Activated CD4-positive, alpha-beta T cell treated with anti-CD3 and anti-CD28 coated beads for 1 hour (primary cell): ENCODE data around the gene SLC25A33.
A peak's percentile ranks its signal among the peaks of the same experiment; 100 is the strongest.
"Not testable (repeated sequence)": the region's sequence is repeated elsewhere in the genome, so short reads cannot be mapped to it uniquely, and the experiment has no call there.

ENCODE experiments used
- DNase-seq: peaks from one replicate; pipeline ENCODE4 v3.0.0-alpha.2; 2020

SLC25A33 gene

DNA sequence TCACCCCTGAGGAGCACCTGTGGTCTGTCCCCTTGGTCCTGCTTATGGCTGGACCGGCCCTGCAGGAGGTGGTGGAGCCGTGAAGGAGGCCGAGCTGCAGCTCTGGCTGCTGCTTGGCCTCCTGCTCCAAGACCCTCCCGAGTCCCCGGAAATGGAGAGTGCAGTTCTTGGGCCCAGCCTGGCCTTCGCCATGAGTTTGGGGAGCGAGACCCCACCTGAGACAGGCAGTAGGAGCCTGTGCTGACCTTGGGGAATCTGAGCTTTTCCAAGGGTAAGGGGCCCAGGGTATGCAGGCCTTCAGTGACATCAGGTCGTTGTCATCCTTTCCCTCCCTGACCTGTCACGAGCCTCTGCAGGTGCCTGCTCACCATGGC lies 63.5 kb downstream of the SLC25A33 start:
- DNase-seq, result no peak

DNA sequence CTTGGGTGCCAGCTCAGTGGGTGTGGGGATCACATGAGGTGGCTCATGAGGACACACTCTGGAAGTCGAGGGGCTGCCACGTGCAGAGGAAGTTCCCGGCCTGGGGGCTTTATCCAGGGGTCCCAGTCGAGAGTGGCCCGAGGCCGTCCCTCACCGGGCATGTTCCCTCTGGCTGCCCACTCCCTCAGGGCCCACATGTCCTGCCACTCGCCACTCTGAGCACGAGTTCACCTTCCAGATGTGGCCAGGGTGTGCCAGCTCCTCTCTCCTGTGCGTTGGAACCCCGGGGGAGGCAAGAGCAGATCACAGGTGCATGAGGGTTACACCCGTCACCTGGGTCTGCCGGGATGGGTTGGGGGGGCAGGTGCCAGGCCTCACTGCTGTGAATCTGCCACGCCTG lies 64.0 kb downstream of the SLC25A33 start:
- no peak for DNase-seq

DNA sequence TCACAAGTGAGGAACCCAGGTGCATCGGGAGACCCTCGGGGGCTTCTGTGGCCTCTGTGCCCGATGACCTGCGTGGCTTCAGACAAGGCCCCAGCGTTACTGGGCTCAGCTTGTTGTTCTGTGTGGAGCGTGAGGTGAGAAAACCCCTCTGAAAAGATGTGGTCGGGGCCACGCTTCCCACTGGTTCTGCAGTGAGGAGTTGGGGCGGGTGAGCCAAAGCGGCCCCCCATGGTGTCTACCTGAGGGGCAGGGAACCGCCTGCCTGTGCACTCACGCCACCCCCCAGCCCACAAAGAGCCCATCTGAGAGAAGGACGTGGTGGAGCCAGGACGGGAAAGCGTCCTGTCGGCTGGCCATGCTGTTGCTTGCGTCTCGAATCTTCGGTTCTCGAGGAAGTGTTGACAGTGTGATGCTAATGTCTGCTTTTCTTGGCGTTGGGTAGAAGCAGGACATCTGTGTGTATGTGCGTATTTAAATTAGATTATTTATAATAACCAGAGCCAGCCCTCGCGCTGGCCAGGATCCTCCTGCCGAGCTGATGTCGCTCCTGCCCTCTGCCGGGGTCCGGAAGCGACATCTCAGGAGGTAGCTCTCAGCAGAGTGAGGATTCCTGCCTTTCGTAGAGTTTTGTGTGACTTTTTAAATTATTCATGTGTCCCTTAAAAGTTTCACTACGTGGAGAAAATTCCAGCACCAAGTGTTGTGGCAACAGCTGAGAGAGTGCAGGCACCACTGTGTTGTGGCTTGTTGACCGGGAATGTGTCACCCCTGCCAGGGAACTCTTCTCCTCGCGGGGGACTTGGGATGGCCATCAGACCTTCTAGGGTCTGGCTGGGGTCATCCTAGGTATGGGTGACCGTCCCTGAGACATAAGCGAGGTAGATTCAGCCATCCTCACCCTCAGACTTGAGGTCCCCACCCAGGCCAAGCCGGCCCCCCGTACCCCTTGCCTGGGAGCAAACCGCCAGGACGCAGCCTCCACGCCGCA lies 64.8 kb downstream of the SLC25A33 start:
- no peak for DNase-seq

GRCh38 chr1:9604836-9605235 lies 65.6 kb downstream of the SLC25A33 start:
- no peak for DNase-seq

GRCh38 chr1:9605946-9606455 lies 66.7 kb downstream of the SLC25A33 start:
- no peak for DNase-seq

DNA sequence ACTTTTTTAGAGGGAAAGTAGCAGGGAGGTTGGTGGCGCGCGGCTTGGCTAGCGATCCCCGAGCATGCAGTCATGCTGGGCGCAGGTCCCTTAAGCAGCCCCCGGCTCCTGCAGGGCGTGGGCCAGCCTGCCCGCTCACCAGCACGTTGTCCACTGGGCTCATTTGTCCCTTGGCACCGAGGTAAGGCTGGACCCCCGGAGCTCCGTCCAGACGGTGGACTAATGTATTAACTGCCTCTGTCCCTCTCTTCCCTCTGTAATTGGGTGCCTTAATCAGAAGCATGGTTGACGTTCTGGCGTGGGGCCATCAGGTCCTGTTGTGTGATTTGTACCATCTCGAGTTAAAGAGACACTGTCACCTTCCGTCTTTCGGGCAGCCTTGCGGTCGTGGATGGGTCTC lies 67.2 kb downstream of the SLC25A33 start:
- no peak for DNase-seq

- no peak for DNase-seq
Measured at GRCh38 chr1:9606948-9607347, 67.7 kb downstream of the SLC25A33 start.

GRCh38 chr1:9607352-9607751 lies 68.1 kb downstream of the SLC25A33 start:
- DNase-seq, result no peak

- no peak for DNase-seq
Measured at GRCh38 chr1:9609998-9610397, 70.7 kb downstream of the SLC25A33 start.

DNA sequence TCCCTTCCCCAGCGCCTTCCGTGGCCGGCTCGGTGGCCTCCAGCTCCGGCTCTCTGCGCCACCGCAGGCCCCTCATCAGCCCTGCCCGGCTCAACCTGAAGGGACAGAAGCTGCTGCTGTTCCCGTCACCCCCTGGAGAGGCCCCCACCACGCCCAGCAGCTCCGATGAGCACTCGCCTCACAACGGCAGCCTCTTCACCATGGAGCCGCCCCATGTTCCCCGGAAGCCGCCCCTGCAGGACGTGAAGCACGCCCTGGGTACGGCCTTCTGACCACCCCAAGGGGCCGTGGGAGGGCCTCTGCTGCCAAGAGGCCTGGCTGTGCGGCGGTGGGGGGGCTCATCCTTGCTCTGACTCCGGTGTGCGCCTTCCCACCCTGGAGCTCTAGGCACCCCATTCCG lies 71.3 kb downstream of the SLC25A33 start:
- DNase-seq, result no peak

GRCh38 chr1:9611716-9612115 lies 72.5 kb downstream of the SLC25A33 start:
- no peak for DNase-seq

DNA sequence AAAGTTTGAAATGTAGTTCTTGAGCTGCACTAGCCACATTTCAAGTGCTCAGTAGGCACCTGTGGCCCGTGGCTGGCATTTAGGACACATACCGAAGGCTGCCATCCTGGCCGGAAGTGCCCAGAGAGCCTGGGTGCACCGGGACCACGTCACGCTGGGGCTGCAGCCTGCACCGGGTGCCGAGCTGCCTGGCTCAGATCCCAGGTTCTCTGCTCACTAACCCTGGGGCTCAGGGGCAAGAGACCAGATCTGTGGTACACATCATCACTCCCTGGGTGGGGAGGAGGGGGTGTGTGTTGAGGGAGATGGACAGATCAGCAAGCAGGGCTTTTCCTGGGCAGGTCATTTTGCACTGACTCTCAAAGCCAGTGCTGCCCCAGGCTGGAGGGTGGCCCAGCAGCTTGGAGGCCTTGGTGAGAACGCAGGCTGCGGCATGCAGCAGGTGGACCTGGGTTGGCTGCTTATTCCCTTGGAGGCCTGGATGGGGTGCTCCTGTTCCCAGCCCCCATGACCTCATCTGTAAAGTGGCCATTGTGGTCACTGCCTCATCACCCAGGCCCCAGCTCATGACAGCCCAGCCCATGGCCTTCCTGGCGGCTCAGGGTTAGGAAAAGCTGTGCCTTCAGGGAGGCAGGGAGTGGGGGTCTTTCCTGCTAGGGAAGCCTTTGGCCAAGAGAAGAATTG lies 73.0 kb downstream of the SLC25A33 start:
- DNase-seq, result no peak

GRCh38 chr1:9612871-9613624 lies 73.8 kb downstream of the SLC25A33 start:
- no peak for DNase-seq

- DNase-seq, result no peak
Measured at GRCh38 chr1:9613625-9614299, 74.5 kb downstream of the SLC25A33 start.

- DNase-seq, result peak; percentile 30
Measured at GRCh38 chr1:9615316-9616063, 76.2 kb downstream of the SLC25A33 start.

GRCh38 chr1:9618909-9619679 lies 79.8 kb downstream of the SLC25A33 start:
- DNase-seq, result no peak

DNA sequence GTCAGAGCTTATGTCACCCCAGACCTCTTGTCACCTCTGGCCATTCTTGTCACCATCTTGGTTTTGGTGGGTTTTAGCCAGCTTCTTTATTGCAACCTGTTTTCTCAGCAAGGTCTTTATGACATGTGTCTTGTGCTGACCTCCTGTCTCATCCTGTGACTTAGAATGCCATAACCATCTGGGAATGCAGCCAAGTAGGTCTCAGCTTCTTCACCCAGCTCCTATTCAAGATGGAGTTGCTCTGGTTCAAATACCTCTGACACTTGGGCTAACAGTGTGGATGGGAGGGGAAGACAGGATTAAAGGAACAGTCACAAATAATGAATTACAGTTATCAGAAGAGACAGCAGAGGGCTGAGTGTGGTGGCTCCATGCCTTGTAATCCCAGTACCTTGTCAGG lies 81.8 kb downstream of the SLC25A33 start:
- DNase-seq, result no peak

DNA sequence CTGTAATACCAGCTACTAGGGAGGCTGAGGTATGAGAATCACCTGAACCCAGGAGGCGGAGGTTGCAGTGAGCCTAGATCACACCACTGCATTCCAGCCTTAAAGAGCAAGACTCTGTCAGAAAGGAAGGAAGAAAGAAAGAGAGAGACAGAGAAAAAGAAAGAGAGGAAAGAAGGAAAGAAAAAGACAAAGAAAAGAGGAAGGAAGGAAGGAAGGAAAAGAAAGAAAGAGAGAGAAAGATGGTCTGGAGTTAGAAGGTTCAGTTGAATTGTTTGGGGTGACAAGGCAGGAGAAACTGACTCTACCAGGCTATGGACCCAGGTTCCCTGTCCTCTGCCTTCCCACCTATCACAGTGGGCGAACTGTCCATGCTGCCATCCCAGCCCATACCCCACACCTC lies 84.8 kb downstream of the SLC25A33 start:
- DNase-seq, result no peak

DNA sequence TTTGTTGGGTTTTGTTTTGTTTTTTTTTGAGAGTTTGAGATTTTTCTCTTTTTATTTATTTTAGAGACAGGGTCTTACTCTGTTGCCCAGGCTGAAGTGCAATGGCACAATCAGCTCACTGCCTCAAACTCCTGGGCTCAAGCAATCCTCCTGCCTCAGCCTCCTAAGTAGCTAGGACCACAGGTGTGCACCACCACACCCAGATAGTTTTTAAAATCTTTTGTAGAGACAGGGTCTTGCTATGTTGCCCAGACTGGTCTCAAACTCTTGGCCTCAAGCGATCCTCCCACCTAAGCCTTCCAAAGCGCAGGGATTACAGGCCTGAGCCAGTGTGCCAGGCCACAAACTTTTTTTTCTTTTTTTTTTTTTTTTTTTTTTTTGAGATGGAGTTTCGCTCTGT lies 85.8 kb downstream of the SLC25A33 start:
- not testable (repeated sequence) for DNase-seq

- no peak for DNase-seq
Measured at GRCh38 chr1:9626201-9626608, 86.9 kb downstream of the SLC25A33 start.
